ENCODE data around the gene CCDC88C.

CCDC88C gene

DNA sequence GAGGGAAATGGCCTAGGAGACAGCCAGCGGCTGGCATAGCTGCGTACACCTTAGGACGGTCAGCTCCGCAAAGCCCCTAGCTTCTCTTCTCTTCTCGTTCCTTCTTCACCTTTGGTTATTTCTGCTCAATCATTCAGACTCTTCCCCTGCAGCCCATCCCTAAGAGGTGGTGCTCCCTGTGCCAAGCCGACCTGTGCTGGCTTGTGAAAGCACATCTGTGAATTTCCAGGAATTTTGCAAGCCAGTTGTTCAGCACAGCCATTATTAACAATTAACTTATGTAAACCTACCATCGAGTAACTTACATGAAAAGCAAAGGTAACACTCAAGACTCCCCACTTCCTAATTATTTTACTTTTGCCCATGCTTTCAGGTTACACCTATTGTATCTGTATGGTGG is 152.2 kb downstream of the CCDC88C start:
- TF ChIP-seq, protein P1, sequence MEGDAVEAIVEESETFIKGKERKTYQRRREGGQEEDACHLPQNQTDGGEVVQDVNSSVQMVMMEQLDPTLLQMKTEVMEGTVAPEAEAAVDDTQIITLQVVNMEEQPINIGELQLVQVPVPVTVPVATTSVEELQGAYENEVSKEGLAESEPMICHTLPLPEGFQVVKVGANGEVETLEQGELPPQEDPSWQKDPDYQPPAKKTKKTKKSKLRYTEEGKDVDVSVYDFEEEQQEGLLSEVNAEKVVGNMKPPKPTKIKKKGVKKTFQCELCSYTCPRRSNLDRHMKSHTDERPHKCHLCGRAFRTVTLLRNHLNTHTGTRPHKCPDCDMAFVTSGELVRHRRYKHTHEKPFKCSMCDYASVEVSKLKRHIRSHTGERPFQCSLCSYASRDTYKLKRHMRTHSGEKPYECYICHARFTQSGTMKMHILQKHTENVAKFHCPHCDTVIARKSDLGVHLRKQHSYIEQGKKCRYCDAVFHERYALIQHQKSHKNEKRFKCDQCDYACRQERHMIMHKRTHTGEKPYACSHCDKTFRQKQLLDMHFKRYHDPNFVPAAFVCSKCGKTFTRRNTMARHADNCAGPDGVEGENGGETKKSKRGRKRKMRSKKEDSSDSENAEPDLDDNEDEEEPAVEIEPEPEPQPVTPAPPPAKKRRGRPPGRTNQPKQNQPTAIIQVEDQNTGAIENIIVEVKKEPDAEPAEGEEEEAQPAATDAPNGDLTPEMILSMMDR (IDR thresholded peaks at IDR 0.05), result no peak

DNA sequence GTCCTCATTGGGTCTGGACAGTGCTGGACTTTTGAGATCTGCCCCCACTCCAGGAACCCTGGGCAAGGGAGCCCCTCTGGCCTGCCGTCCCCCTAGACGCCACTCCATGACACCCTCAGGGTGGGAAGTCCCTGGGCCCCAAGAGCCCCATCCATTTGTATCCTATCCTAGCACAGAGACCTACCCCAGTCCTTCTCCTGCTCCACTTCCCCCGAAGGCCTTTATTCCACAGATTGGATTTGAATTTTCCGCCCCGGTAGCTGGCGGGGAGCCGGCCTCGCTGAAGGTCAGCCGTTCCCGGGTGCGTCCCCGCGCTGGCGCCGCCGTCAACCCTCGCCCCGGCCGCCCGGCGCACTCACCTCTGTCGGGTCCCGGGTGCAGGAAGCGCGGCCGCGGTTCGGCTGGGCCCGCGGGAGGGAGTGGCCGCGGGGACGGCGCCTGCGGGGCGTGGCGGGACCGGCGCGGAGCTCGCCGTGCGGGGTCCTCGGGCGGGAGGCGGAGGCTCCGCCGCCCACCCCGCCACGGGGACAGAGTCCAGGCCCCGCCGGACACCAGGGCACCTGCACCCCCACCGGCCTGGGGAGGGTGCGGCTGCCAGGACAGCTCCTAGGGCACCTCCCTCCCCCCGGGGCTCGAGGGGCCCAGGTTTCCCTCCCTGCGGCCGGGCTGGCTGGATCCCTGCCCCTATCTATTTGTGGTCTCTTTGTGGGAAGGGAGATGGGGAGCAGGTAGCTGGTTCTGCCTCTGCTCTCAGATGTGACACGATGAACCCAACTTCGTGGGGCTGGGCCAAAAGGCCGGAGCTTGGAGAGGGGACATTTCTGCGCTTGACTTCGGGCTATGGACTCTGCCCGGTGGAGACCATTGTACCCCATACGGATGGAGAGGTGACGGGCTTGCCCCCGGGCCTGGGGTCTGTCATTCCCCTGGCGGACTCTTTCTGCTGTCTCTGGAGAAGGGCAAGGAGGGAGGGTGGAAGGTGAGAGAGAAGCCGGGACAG is 153.2 kb downstream of the CCDC88C start:
- TF ChIP-seq, protein P1 (IDR thresholded peaks at IDR 0.05), result no peak

DNA sequence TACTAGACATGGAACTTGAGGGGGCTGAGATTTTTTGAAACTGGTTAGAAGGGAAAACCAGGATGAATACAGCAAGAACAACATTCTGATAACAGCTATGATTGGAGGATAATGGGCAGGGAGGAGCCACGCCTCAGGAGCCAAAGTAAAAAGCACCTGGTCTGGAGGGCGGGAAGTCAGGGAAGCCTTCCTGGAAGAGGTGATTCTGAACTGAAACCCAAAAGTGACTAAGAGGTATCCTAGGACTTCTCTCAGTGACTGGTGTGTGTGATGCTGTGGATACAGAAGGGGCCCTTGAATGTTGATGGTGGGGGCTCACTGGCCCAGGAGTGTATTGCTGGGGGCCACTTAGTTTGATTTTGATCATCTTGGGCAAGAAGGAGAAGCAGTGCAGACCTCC is 154.3 kb downstream of the CCDC88C start:
- TF ChIP-seq, protein P1 (IDR thresholded peaks at IDR 0.05), result no peak

DNA sequence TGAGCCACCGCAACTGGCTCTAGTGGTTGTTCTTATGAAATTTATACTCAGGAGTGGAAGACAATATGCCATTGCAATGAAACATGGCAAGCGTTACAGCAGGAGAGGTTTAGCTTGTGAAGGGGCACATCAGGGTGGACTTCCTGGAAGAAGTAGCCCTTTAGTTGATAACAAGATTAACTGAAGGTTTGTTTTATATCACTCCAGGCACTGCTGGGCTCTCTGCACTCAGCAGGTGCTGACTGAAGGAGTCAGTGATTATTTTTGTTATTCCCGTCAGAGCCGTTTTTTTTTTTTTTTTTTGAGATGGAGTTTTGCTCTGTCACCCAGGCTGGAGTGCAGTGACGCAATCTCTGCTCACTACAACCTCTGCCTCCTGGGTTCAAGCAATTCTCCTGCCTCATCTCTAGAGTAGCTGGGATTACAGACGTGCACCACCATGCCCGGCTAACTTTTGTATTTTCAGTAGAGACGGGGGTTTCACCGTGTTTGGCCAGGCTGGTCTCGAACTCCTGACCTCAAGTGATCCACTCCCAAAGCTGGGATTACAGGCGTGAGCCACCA is 155.6 kb downstream of the CCDC88C start:
- TF ChIP-seq, protein P1 (IDR thresholded peaks at IDR 0.05), result no peak

DNA sequence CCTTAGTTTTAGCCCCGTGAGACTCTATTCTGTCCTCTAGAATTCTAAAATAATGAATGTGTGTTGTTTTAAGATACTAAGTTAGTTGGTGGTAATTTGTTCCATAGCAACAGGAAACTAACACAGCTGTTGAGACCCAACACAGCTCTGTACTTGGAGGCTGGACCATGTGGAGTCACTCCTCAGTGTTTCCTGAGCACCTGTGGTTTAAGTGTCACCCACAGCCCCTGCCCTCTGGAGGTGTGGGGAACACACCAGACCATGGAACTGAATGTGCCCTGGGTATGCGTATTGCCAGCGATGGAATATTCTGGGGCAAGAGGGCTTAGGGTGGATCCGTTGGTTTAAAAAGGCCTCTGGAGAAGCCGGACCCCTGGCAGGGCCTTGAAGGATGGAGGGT is 156.5 kb downstream of the CCDC88C start:
- TF ChIP-seq, protein P1 (IDR thresholded peaks at IDR 0.05), result no peak

DNA sequence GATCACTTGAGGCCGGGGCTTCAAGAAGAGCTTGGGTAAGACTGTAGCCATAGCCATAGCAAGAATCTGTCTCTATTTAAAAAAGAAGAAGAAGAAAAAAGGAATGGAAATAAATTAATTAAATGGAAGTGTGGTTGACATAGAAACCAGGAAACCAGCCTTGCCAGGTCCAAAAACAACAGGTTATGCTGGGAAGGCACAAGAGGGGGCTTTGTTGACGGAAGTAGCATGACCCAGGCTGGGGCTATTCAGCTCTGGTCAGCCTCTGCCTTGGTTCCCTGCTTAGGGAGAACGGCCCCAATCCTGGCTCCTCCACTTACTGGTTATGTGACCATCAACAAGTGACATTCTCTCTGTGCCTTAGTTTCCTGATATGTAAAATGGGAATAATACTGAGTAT is 158.7 kb downstream of the CCDC88C start:
- TF ChIP-seq, protein P1 (IDR thresholded peaks at IDR 0.05), result no peak

DNA sequence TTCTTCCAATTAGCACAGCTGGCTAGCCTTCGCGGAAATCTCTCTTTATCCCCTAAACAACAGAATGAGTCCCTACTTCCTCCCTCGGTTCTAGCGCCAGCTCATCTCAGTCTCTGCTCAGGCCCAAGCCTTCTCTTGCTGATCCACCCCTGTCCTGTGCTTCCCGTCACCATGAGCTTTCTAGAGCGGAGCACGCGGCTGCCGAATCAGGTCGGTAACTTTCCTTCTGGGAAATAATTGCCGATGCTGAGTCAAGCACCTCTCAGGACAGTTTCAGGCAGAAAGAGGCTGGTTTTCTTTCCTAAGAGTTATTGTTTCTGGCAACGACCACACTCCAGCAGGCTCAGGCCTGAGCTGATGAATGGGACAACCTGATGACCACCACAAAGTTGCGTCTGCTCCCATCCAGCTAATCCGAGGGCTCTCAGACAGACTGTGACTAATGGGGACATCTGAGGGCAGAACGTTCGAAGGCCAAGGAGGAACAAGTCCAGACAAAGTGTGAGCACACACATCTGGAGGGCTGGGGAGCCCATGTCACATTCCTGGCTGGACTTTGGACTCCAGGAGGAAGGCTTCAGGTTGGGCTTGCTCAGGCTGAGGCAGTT is 159.5 kb downstream of the CCDC88C start:
- TF ChIP-seq, protein P1 (IDR thresholded peaks at IDR 0.05), result no peak

Data from LNCAP (cell line).